Central memory CD4-positive, alpha-beta T cell (primary cell): ENCODE measurements around the gene KCNIP2.

ENCODE experiments used
- DNase-seq: peaks from one replicate; pipeline ENCODE4 v3.0.0; 2022
- total RNA-seq, 3 experiments: gene quantifications; one replicate each; lab custom pipeline; 2026; lab: John Stamatoyannopoulos, UW

The KCNIP2 gene
- total RNA-seq: 0.63 to 5.2 (median 2.1) reads per million in 3 experiments

DNA sequence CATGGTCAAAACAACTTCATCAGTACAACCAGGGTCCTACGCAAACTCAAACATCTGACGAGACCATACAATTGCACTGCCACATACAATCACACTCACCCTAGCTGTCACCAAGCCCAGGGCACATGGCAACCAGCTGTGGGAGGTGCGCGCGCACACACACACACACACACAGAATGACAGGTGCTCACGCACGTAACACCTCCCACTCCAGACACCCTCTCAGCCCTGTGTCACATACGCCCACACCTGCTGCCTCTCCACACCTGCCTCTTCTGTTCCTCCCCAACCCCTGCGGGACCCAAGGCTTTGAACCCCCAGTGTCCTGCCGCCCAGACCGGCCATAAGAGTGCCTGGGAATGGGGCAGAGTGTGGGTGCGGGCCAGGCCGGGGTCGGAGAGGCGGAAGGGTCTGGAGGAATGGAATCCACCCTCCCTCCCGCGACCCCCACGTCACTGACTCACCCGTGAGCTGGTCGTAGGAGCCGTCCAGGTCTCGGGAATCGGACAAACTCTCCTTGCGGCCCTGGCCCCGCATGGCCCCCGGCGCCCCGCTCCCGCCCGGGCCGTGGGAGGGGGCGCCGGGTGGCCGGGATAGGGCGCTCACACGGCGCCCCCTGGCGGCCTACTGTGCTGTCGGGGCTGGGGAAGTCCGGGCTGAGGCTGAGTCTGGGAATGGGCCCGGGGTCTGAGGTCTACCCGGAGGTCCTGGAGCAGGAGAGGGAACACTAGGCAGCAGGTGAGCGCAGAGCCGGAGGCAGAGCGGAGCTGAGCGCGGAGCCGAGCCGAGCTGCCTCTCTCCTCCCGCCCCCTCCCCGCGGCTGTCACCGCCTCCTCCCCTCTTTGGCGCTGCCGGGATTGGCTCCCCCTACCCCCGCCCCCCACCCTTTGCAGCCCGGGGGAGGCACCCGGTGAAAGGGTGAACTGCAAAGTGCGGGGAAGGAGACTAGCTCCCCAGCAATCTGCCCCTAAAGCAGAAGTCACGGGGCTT, at the start of gene KCNIP2:
Gene KCNIP2, minus strand, starts transcription at position 769 of the 990 bp plus-strand sequence. Its CDS starts 232 bp downstream, at position 537.
- peak; percentile 45 for DNase-seq

DNA sequence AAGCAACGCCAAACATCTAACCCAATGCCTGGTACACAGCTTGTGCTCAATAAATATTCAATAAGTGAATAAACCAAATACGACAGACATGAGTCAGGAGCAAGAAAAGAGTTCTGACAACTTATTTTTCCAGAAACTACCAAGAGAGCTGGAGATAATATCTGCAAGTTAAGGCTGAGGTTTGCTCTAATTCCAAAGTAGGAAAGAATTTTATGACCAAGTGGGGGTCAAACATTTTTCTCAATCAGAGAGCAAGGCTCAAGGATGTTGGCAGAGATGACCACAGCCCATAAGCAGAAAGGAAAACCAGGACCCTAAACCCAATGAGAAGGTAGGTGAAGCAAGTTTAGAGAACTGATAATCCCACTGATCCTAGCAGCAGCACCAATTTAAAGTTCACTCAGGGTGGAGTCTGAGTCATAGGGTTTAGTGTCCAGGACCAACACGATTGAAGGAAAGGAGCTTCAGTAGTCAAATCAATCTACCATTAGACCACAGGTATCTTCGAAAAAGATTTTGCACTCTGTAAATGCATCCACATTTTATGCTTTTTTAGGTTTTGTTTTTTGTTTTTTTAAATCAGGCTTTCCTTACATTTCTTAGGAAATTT, 49.3 kb upstream of the KCNIP2 start:
- no peak for DNase-seq

DNA sequence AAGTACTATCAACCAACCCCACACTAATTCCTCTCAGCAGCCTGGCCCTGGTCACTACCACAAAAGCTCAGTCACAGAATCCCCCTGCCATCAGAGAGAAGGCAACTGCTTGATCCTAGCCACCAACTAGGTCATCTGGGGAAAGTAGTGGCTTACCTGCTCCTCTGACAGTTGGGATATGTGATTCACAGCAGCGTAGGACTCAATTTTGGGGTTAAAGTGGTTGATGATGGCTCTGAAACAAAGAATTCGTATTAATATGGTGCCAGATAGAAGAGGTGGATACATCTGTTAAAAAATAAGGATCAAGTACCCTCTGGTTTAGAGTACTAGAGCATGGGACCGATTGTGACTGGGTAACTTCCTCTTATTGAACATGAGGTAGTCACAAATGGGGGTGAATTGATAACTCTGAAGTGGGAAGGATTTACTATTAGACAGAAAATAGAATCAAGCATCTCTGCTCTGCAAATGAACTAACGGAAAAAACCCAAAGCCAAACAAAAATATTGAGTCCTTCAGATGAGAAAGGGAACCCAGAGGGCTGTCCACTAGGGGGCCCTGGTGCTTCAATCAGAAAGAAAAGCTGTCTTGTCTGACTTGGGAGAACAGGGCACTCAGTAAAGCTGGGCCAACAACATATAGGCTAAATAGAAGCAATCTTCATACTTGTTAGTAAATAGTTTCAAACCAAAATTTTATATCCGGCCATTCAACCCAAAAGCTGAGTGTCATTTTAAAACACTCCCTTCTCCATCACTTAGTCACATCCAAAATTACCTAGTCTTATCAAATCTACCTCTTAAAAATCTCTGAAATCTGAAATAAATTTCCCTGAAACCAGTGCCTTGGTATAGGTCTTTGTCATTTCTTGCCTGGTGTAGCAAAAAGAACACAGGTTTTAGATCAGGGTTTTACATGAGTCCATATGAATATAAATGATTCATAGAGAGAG, 45.9 kb upstream of the KCNIP2 start:
- DNase-seq: peak; percentile 43

DNA sequence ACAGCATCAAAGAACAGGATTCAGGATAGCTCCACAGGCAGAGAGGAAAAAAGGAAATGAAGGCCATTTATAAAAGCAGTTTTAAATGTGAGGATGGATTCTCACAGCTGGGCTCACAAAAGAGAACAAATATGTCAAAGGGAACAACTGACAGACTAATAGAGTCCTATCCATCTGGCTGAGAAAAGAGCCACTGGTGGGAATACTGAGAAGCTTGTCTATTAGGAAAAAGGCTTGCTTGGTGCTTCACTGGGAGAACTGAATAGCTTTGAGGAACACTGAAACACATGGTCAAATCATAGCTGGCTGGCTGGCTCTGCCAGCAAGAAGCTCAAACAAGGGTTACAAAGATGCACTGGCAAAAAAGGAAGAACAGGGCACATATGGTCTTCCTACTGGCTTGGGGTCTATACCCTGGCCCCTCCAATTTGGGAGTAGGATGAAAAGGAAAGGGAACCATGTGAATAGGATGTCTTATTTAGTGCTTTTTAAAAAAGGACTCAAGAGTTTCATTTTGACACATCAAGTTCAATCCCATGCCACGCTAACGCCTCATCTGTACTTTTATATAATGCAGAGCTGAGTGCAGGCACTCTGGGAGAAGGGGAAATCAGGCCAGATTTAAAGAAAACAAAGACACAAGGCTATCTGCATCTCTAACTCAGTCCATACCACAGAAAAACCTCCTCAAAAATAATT, 44.8 kb upstream of the KCNIP2 start:
- DNase-seq: no peak

DNA sequence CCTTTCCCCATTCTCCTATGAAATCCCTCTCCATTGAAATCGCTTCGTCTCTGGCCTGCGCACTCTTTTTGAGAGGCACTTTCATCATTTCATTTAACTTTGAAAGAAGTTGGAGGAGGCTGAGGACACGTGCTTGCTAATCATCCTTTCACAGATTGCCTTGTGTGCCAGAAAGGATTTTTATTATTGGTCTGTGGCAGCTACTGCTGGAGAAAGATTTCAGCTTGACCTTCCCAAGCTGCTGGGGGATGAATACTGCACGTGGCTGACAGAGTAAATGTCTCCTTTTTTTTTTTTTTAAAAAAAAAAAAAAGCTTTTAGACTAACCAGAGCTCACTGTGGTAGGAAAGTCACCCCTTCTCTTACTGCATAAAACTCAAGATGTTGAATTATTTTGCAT, 44.2 kb upstream of the KCNIP2 start:
- DNase-seq: no peak

DNA sequence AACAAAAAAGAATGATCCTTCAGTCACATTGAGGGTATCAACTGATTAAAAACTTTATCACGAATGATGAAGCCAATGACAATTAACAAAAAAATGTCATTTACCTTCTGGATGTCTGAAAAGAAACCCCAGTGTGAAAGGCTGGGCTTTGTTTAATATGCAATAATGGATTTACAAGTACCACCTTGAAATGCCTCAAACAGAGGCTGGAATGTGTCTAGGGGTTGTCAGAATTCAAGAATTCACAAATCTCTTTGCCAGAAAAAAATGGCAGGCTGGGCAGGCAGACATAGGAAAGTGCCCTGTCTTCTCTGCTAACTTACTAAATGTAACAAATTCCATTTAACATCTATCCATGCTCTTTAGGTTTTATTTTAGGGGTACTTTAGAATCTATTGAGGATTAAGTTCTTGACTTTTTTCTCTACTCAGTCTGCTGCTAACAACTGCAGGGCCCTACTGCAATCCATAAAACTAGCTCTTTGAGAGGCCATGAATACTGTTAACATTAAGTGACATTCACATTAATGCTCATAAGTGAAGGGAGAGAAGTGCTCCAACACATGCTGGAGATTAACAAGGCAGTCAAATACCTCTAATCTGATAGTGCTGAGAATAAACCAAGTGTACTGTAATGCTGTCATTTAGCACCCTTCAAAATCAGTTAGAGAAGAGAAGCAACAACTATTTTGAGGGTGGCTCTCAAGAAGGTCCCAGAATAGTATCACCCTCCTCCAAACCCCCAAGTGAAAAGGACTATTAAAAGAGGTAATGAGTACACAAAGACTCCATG, 43.1 kb upstream of the KCNIP2 start:
- no peak for DNase-seq

DNA sequence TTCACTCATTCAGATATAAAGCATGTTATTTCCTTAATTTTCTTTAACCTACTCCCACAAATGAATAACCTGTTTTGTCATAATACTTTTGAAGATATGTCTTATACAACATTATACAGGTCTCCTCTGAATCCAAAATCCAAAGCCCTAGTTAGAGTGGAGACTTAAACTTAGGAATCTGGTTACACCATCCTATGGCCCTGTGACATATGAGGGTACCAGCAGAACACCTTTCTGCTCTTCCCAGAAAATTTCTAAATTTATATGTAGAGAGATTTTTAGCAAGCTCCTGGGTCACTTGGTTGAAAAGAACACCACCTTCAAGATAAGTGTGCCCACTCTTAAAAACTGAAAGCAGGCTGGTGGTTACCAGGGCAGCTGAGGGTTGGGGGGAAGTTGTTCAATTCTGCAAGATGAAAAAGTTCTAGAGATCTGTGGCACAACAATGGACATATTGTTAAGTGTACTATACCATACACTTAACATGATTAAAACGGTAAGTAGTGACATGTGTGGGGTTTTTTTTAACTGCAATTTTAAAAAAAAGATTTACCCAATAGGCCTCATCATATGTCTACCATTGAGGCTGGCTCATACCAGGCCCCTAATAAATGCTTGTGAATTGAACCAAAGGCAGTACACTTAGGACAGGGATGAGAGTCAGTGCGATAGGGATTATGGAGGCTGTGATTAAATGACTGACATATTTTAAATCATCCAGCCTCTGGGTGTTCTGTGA, 37.6 kb upstream of the KCNIP2 start:
- no peak for DNase-seq

DNA sequence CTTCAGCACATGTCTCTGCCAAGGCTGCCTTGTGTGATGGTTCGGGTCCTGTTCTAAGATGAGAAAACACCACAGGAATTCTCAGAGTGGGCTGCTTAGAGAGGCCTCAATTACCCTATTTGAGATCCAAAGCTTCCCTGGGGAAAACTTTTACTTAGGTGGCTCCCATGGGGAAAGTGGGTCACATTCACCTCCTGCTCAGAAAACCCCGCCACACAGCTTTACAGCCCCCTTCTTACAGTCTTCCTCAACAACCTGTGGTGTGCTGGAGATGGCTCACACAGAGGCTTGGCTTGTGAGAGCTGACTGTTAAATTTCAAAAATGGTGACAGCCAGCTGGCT, 36.6 kb upstream of the KCNIP2 start:
- DNase-seq: no peak

DNA sequence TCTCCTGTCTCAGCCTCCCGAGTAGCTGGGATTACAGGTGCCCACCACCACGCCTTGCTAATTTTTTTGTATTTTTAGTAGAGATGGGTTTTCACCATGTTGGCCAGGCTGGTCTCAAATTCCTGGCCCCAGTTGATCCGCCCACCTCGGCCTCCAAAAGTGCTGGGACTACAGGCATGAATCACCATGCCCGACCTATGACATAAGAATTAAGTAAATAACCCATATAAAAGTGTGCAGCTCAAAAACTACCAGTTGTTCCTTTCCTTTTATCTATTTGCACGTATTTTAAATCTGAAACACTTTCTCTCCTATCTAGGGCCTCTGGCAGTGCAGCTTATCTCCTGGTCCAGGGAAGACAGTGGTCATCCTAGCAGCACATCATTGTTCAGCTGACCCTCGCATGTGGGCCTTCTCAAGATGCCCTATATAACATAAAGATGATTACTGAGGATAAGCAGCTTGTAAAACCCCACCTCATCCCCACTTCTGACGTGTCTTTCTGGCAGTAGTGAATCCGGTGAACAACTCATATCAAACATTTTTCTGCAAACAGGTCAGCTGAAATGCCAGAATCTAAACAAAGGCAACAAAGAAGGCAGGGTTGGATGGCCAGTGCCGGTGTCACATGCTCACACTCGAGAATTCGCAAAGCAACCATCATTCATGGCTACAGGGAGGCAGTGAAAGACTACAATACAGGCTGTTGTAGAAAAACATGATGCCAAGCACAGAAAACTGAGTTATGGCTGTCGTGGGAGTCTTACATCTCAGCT, 36.0 kb upstream of the KCNIP2 start:
- no peak for DNase-seq

DNA sequence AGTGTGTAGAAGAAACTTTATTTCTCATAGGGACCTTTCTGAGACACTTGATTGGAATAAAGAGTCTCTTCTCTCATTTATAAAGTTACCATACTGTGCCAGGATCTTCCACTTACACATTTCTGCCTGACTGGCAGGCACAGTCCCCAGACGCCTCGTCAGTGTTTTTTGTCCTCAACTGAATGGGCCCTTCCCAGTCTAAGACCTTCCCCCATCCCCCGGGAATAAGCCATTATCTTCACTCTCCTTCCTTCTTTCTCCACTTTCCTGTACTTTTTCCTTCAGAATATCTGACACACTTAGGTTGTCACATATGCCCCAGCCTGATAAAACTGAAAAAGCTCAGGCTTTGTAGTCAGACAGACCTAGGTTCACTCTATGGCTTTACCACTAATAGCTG, 35.3 kb upstream of the KCNIP2 start:
- no peak for DNase-seq

DNA sequence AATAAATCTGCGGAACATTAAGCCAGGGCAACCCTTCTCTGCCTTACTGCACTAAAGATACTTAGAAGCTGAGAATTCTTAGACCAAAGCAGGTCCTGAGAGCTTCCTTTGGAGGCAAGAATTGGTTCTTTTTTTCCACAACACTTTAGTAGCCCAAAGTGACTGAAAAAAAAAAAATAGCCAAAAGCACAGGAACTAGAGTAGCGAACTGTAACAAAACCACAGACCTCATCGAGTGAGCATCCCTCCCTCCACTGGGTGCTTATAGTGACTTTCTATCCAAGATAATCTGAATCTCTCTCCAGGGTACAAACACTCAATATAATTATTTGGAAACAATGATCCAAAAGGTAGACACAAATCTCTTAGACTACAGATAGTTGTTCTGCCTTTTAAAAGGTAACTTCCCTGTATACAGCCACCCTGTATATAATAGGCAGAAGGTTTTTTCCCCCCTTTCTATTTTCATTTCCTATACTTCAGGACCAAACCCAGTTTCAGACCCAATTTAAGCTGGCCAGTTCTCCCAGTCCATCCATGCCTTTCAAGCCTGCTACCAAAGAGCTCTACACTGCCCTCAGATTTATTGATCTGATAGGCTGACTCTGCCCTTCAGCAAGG, 31.6 kb upstream of the KCNIP2 start:
- DNase-seq: no peak

DNA sequence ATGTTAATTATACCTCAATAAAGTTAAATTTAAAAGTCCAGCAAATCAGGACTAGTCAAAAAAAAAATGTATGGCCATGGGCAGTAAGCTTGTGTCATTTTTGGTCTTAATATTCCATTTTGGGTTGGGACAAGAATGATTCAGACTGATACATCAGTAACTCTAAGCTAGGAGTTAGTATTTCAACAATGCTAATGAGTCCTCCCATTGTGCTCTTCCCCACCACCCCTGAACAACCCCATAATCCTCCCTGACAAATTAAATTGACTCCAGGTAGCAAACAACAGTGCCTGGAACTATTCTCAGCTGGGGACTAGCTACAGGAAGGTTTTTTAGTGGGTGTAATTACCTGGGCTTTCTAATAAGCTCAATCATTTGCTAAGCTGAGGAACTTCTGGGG, 30.7 kb upstream of the KCNIP2 start:
- DNase-seq: no peak

DNA sequence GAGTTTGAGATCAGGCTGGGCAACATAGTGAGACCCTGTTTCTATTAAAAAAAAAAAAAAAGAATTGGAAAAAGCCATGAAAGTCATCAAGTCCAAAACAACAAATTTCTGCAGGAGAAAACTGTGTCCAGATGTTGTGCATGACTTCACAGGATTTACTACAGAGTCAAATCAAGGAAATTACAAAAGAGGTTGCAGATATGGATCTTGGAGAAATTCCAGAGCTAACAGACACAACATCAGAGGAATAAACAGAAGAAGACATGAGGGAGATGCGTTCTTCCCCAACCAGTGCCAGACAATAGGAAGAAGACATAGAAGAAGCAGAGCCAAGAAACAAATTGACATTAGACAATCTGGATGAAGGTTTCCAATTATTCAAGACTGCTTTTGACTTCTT, 24.3 kb upstream of the KCNIP2 start:
- DNase-seq: no peak

DNA sequence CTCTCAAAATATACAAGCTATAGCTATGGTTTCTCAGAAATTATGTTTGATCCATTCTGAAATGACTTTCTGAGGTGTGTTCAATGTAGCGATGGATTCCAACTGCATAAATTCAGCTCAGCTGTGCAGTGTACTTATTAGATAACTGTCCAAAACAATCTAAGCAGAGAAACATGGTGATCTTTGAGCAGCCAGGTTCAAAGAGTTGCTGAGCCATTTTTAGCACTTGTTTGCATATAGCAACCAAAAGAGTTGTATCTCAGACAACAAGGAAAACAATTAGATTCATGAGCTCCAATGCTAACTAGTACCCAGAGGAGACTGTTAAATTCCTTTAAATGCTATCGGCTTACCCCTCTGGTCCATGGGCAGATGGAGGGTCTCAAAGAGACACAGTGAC, 15.9 kb upstream of the KCNIP2 start:
- no peak for DNase-seq

DNA sequence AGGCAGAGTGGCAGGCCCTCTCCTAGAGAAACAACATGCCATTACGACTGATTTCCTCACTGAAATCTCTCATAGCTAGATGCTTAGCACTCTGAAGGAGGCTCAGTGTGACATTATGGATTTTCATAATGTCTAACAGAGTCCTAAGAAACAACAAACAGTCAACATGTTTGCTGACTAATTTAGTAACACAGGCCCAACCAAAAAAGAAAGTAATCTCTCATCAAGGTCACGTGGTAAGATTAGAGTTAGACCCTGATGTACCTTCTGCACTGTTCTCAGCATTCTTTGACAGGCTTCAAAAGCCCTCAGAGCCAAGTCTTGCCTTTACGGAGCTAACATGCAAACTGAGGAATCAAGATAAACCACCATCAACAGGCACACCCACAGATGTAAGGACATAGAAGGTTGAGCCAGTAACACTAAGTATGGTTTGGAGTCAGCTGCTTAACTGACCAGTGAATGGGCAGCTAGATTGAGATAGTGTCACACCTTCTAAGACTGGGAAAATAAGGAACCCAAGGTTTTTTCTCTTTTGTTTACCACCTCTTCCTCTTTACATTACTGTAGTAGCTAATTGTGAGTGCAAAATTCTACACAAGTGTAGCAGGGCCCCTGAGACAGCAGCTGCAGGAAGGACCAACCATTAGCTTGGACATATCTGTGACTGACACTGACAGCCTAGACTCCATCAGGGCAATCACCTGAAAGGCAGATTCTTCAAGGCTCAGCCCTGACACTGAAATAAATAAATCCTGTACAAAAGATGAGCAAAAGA, 15.3 kb upstream of the KCNIP2 start:
- no peak for DNase-seq

DNA sequence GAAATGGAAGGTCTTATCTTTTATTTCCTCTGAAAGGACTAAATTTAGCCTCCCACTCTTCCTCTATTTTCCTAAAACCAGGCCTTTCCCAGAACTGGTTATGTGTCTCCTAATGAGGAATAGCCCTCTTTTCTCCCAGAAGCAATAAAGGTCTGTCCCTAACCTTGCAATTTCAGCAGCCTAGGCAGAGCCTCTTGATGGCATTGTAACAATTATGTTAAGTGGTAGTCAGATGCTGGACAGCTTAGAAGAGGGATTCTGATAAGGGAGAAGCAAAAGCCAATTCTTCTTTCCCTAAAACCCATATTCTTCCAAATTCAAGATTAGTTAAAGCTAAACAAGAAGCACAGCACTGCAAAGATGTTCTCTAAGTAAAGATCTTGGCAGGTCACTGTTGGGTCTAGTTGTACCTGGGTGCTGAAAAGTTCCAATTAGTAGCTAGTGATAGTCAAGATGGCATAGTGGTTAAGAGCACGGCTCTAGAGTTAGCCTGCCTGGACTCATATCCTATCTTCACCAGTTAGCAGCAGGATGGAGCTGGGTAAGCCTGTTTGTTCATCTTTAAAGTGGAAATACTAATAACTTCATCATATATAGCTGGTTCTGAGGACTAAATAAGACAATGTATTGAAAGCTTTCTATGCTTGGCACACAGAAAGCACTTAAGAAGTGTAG, 14.3 kb upstream of the KCNIP2 start:
- DNase-seq: no peak

DNA sequence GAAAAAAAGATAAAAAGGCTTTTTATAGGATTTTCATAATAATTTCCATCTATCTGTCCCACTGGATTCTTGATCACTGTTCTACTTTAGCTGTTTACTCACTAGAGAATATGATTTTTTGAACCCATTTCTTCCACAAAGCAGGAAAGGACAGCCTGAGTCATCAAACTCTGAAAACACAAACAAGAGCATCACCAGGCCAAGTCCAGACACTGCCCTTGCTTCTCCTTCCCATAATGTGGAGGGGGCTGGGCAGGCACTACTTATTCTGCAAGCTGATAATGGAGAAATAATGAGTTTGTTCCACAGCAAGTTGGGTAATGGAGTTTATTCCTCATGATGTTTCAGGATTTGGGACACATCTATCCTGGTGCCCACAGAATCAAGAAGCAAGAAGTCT, 13.0 kb upstream of the KCNIP2 start:
- no peak for DNase-seq
